Stimulated activated naive CD8-positive, alpha-beta T cell treated with anti-CD3 and anti-CD28 coated beads, Interleukin-15, amount 100 ng/mL, for 72 hours (primary cell): Measurements from ENCODE around the gene BCL11A.

Source experiments
- ATAC-seq: fragments of 150-1000 bp; cut with Tn5 transposase; 2 replicates; pipeline ENCODE4 v1.10.0; 2021; ENCODE audit warnings: mild to moderate bottlenecking, moderate library complexity
- DNase-seq, 2 donors: peaks; one replicate each; pipeline ENCODE4 v3.0.0; 2021 to 2022
- H3K27ac Mint-ChIP-seq, 2 donors: one replicate each; pipeline ENCODE4 v1.8.0; 2022; ENCODE audit warnings: mild to moderate bottlenecking in 2 of 2, mixed read lengths in 2 of 2, moderate library complexity in 2 of 2
- H3K27me3 Mint-ChIP-seq: one replicate; pipeline ENCODE4 v1.8.0; 2022; ENCODE audit warnings: mixed read lengths
- H3K4me1 Mint-ChIP-seq: one replicate; pipeline ENCODE4 v1.8.0; 2022; ENCODE audit warnings: mild to moderate bottlenecking, mixed read lengths
- H3K4me3 Mint-ChIP-seq, 2 donors: one replicate each; pipeline ENCODE4 v1.8.0; 2022; ENCODE audit warnings: mild to moderate bottlenecking in 2 of 2, mixed read lengths in 2 of 2, moderate library complexity in 1 of 2
- H3K9me3 Mint-ChIP-seq, 2 donors: one replicate each; pipeline ENCODE4 v1.8.0; 2022; ENCODE audit warnings: mixed read lengths in 2 of 2

BCL11A gene

DNA sequence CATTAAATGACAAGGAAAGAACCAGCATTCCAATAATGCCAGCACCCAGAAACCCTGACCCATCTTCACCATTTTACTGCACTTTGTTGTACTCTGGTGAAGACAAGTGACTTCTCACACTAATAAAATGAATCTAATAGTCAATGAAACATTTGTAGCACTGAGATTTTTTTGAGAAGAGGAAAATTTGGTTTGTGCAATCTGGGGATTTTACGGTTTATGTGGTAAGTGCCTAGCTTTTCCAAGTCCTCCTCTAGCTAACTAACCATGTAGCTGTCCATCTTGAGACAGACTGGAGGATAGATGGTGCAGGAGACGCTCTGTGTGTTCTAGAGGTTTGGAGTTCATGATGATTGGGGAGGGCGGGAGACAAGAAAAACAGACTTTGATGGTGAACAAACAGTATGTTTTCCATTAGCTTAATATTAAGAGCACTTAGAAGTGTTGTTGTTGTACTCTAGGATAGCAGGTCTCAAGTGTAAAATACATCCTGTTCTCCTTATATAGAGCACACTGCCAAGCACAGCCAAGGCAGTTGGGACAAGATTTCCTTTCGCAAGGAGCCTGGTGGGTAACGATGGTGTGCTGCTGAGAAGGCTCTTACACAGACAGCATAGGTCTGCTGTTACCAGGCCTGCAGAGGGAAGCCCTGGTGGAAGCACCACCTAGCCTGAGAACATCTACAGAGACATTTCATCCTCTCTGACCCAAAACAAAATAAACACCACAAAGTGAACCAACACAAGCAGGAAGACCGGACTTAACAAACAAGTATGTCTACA lies 83.7 kb downstream of the BCL11A start:
- peaks cover 11% of the 10 kb centered on the region for H3K4me1 Mint-ChIP-seq
- DNase-seq (no peak), ATAC-seq (no peak)
- no peaks in the 10 kb centered on the region for H3K27me3 Mint-ChIP-seq
- no peak overlapping the region for H3K4me3 Mint-ChIP-seq
- peaks cover 0 to 18% of the 10 kb centered on the region in 2 donors for H3K9me3 Mint-ChIP-seq
- H3K27ac Mint-ChIP-seq, result no peak overlapping the region

DNA sequence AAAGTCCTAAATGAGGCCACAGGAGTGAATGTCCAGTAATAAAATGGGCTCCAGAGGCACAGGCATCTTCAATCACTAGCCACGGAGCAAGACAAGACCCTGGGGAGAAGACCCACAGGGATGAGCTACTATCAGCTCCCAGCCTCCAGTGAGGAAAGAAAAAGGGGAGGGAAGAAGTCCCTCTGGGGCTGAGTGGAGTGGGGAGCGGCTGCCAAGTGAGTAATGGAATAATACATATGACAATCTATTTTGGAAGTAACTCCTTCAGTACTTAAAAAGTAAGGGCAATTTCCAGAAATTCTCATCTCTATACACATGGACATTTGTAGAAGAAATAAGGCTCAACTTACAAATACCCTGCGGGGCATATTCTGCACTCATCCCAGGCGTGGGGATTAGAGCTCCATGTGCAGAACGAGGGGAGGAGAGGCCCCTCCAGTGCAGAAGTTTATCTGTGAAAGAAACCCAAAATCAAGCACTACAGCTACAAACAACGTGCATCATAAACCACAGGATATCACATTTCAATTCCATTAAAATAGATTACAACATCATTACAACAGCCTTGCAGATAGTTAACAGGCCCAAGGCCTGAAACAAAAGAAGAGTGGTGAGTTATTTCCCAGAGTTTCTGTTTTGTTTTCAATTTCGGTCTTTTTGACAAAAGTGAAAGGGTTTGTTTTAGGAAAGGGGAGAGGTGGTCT lies 84.9 kb downstream of the BCL11A start:
- DNase-seq, result no peak
- ATAC-seq, result no peak
- peaks cover 11% of the 10 kb centered on the region for H3K4me1 Mint-ChIP-seq
- peaks cover 0 to 18% of the 10 kb centered on the region in 2 donors for H3K9me3 Mint-ChIP-seq
- no peak overlapping the region for H3K4me3 Mint-ChIP-seq
- H3K27ac Mint-ChIP-seq, result no peak overlapping the region
- H3K27me3 Mint-ChIP-seq, result no peaks in the 10 kb centered on the region

DNA sequence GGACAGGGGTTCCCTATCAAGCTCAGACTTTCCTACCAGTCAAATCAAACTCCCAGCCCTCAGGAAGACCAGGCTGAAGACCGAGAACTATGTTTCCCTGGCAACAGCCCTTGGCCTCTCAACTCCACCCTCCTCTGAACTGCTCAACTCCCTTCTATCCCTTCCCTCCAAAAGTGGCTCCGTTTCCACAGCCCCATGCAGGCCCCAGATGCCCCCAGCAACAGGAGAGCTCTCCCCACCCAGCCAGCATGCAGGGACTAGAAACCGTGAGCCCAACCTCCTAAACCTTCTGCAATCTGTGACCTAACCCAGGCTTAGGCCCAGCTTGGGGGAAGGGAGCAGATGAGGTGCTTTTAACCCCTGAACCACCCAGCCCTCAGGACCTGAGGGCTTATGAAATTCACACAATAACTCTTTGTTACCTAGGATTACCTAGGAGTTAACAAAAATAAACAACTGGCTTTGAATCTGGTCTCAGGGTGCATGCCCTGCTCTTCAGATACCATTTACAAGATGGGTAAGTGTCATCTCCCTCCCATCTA lies 87.2 kb downstream of the BCL11A start:
- DNase-seq, result no peak

DNA sequence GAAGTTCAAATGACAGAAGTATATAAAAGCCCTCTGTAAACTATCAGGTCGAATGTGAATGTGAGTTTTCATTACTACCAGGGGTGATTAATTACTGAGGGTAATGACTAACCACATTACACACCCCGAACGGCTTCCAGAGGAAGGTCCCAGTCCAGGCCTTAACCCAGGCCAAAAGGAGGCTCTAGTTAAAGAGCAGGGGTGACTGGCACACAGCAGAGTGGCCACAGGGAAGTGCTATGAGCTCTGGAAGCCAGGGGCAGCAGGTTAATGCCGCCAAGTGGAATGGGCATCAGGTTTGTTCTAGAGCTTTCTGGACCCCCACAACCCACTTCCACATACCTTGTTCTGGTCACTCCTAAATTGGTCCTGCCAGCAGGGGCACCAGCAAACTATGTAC lies 87.7 kb downstream of the BCL11A start:
- Mint-ChIP-seq H3K27ac (no peak overlapping the region), H3K27me3 (no peaks in the 10 kb centered on the region), H3K9me3 (peaks cover 0 to 18% of the 10 kb centered on the region in 2 donors), H3K4me1 (peaks cover 11% of the 10 kb centered on the region), H3K4me3 (no peak overlapping the region)
- ATAC-seq (peak; percentile 43), DNase-seq (no peak)

More for the DNA sequence above, 87.2 kb downstream of the BCL11A start:
- H3K27ac Mint-ChIP-seq, result no peak overlapping the region
- no peaks in the 10 kb centered on the region for H3K27me3 Mint-ChIP-seq
- no peak overlapping the region for H3K4me3 Mint-ChIP-seq
- no peak for ATAC-seq
- H3K4me1 Mint-ChIP-seq, result peaks cover 11% of the 10 kb centered on the region
- peaks cover 0 to 18% of the 10 kb centered on the region in 2 donors for H3K9me3 Mint-ChIP-seq

DNA sequence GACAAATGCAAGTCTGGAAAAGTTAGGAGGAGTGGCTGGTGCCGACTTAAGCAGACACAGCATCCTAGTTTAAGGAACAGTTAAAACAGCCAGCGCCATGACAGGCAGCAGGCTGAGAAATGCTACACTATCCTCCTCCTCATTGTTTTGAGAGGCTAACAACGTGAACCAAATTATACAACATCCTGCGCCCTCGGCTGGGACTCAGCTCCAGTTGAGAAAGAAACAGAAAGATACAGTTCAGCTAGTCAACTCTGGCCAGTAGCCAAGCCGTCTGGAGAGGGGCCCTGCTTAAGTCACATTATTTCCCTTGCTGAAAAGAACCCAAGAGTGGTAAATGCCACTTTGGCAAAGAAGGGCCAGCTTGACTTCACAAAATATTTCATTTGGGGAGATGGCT lies 90.2 kb downstream of the BCL11A start:
- Mint-ChIP-seq H3K4me3 (no peak overlapping the region), H3K9me3 (peaks cover 0 to 9% of the 10 kb centered on the region in 2 donors), H3K27me3 (no peaks in the 10 kb centered on the region), H3K4me1 (peaks cover 2% of the 10 kb centered on the region), H3K27ac (no peak overlapping the region)
- DNase-seq (no peak), ATAC-seq (no peak)

DNA sequence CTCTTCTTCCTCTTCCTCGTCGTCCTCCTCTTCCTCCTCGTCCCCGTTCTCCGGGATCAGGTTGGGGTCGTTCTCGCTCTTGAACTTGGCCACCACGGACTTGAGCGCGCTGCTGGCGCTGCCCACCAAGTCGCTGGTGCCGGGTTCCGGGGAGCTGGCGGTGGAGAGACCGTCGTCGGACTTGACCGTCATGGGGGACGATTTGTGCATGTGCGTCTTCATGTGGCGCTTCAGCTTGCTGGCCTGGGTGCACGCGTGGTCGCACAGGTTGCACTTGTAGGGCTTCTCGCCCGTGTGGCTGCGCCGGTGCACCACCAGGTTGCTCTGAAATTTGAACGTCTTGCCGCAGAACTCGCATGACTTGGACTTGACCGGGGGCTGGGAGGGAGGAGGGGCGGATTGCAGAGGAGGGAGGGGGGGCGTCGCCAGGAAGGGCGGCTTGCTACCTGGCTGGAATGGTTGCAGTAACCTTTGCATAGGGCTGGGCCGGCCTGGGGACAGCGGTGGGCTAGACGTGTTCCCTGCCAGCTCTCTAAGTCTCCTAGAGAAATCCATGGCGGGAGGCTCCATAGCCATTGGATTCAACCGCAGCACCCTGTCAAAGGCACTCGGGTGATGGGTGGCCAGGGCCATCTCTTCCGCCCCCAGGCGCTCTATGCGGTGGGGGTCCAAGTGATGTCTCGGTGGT lies 91.9 kb downstream of the BCL11A start:
- Mint-ChIP-seq H3K4me1 (no peaks in the 10 kb centered on the region), H3K27ac (no peak overlapping the region), H3K9me3 (peaks cover 0 to 6% of the 10 kb centered on the region in 2 donors), H3K27me3 (no peaks in the 10 kb centered on the region), H3K4me3 (no peak overlapping the region)
- ATAC-seq, result peak; percentile 45
- no peak for DNase-seq

DNA sequence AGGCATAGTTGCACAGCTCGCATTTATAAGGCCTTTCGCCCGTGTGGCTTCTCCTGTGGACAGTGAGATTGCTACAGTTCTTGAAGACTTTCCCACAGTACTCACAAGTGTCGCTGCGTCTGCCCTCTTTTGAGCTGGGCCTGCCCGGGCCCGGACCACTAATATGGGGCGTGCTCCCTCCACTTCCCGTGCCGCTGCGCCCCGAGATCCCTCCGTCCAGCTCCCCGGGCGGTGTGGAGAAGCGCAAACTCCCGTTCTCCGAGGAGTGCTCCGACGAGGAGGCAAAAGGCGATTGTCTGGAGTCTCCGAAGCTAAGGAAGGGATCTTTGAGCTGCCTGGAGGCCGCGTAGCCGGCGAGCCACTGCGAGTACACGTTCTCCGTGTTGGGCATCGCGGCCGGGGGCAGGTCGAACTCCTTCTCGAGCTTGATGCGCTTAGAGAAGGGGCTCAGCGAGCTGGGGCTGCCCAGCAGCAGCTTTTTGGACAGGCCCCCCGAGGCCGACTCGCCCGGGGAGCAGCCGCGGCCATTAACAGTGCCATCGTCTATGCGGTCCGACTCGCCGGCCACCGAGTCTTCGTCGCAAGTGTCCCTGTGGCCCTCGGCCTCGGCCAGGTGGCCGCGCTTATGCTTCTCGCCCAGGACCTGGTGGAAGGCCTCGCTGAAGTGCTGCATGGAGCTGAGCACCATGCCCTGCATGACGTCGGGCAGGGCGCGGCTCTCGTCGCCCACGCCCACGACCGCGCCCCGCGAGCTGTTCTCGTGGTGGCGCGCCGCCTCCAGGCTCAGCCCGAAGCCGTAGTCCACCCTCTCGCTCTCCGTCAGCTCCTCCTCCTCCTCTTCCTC lies 92.7 kb downstream of the BCL11A start:
- no peak for ATAC-seq
- H3K4me3 Mint-ChIP-seq, result no peak overlapping the region
- peaks cover 5% of the 10 kb centered on the region for H3K27me3 Mint-ChIP-seq
- H3K27ac Mint-ChIP-seq, result no peak overlapping the region
- no peak for DNase-seq
- H3K4me1 Mint-ChIP-seq, result no peaks in the 10 kb centered on the region
- no peaks in the 10 kb centered on the region for H3K9me3 Mint-ChIP-seq

DNA sequence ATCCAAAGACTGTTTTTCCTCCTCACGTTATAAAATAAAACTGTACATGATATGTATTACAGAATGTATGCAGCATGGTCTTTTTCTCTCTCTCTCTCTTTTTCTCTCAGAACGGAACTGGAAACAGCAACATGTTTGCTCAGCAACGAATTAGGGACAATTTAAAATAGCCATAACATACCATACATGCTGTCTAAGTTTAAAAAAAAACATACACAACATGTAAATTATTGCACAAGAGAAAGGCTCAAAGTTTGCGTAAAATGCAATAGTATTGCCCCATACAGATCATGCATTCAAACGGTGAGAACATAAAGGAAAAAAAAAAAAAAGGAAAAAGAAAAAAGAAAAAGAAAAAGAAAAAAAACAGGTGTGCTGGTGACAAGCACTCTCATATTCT lies 93.6 kb downstream of the BCL11A start:
- Mint-ChIP-seq H3K9me3 (no peaks in the 10 kb centered on the region), H3K27me3 (peaks cover 7% of the 10 kb centered on the region), H3K4me1 (no peaks in the 10 kb centered on the region), H3K27ac (peak overlapping the region in 1 of 2 donors; percentile 77), H3K4me3 (no peak overlapping the region)
- ATAC-seq (no peak), DNase-seq (no peak)

DNA sequence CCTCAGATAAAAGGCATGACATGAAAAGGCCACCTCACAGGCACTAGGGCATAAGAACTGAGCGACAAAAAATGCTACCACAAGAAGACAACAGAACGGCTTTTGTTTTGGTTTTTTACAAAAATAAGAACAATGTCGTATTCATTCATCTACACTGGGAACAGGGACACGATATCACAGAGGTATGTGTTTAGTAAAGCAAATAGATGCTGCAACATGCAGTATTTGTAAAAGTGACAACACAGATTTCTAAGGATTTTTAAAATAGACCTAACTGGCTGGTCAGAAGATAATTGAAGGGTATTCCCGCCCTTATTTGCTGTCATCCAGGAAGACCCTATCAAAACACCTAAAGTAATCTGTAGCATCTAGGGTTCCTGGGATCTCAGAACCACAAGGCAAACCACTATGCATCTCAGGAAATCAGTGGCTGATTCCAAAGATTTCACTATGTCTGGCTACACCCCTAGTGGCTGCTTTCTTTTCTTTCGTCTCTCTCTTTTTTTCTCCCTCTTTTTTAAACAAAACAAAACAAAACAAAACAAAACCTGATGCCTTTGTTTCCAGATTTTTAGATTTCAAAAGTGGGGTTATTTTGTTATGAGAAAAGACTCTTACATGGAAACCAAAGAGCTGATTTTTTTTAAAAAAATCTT lies 97.2 kb downstream of the BCL11A start:
- DNase-seq (no peak), ATAC-seq (no peak)
- Mint-ChIP-seq H3K4me1 (no peaks in the 10 kb centered on the region), H3K9me3 (no peaks in the 10 kb centered on the region), H3K27me3 (peaks cover 7% of the 10 kb centered on the region), H3K4me3 (no peak overlapping the region), H3K27ac (no peak overlapping the region)

DNA sequence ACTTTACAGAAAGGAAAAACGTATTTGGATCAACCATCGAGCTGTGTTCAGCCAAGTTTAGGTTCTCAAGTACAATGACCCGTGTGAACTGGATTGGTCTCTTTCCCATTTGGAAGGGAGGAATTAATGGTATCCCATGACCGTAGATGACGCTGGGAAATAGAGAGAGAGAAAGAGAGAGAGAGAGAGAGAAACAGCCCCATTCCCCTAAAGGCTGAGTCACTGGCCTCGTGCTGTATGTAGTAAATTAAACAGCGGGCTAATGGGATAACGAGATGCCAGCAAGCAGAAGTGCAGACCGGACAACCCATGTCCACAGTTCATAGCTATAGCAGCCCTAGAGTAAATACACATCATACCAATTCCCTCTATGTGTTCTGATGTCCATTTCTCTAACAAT lies 99.6 kb downstream of the BCL11A start:
- ATAC-seq (no peak), DNase-seq (no peak)
- no peak overlapping the region for H3K4me3 Mint-ChIP-seq
- H3K27ac Mint-ChIP-seq, result no peak overlapping the region
- H3K4me1 Mint-ChIP-seq, result no peaks in the 10 kb centered on the region
- H3K9me3 Mint-ChIP-seq, result no peaks in the 10 kb centered on the region
- peaks cover 7% of the 10 kb centered on the region for H3K27me3 Mint-ChIP-seq

DNA sequence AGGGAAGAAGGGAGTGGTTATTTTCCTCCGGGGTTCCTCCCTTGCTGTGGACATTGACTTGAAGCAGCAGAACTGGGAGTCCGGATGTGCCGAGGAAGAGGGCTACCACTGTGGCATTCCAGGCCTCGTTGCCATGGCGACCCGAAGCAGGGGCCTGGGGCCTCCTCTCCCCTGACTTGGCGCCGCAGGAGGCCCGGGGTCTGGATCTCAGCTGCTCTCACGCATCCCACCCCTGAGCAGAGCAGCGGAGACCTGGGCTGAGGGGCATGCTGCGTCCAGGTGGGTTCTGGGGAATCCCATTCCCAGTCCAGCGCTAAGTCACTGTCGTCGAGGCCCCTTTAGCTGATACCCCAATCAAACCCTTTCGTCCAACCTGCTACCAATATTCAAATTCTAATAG lies 100.2 kb downstream of the BCL11A start:
- no peak overlapping the region for H3K27ac Mint-ChIP-seq
- ATAC-seq, result no peak
- H3K4me3 Mint-ChIP-seq, result no peak overlapping the region
- DNase-seq, result no peak
- peaks cover 7% of the 10 kb centered on the region for H3K27me3 Mint-ChIP-seq
- H3K4me1 Mint-ChIP-seq, result no peaks in the 10 kb centered on the region
- H3K9me3 Mint-ChIP-seq, result no peaks in the 10 kb centered on the region

DNA sequence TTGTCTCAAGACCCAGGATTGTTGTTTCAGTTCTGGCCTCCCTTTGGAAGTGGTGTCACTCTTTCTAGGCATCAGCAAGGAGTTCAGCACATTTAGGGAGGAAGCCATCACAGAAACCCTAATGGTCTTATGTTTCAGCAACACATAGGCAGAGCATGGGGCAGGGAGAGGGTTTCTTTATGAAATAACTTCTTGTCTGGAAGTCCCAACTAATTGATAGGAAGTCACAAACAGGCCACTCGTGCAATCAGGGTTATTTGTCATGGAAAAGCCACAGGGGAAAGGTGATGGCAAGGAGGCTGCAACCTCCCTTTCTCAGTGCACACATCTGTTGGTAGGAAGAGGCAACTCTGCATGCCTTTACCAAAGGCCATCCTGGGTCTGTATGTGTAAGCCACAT lies 103.0 kb downstream of the BCL11A start:
- Mint-ChIP-seq H3K4me1 (peaks cover 9% of the 10 kb centered on the region), H3K4me3 (no peak overlapping the region), H3K27me3 (no peaks in the 10 kb centered on the region), H3K9me3 (no peaks in the 10 kb centered on the region), H3K27ac (no peak overlapping the region)
- no peak for DNase-seq
- peak; percentile 20 for ATAC-seq

DNA sequence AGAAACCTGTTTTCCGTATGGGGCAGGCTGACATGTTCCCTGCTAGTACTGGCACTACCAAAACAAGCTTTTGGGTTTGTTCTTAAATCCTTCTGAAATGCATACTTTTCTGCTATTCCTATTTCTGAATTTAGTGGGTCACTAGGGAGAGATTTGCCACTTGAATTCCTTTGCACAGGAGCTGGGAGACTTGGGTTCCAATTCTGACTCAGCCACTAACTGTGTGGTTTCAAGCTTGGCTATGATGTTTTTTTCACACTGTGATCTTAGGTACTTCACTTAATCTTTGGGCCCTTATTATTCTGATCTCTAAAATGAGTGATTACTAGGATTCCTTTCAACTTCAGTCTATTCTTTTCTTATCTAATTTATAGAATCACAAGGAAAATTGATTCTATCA lies 105.5 kb downstream of the BCL11A start:
- no peak for DNase-seq
- H3K4me3 Mint-ChIP-seq, result no peak overlapping the region
- H3K27me3 Mint-ChIP-seq, result no peaks in the 10 kb centered on the region
- H3K9me3 Mint-ChIP-seq, result no peaks in the 10 kb centered on the region
- peaks cover 9% of the 10 kb centered on the region for H3K4me1 Mint-ChIP-seq
- ATAC-seq, result no peak
- H3K27ac Mint-ChIP-seq, result peak overlapping the region in 1 of 2 donors; percentile 52

DNA sequence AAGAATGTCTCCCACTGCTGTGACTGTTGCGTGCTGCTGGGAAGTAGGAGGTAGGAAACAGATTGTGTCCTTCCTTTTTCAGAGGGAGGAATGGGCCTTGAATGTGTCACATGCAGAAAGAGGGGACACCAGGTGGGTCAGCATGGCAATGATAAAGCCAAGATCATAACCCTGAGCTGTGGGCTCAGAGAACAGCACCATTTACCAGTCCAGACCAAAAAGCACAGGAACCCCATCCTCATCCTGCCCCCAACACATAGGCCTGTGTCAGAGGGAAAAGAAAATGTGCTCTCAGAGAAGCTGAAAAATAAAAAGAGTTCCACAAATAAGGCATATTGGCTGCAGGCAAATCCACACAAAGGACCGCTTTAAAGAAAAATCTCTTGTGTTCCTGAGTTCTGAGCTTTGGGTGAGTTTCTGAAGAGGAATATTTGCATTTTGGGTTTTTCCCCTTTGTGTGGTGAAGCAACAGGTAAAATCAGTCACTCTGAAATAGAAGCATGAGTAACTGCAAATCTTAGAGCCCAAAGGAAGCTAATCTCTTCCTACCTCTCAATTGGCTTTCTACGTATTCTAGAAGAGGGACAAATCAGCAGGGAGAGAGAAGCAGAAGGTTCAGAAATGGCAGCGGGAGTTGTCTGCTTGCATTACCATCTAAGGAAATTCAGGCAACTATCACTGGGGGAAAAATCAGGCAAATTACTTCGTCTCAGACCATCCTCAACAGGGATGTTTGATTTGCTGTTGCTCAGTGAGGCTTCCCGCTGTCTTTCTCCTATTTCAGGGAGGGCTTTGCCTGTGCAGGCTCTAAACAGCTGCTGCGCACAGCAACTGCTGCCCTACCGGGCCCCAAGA lies 106.8 kb downstream of the BCL11A start:
- H3K4me1 Mint-ChIP-seq, result peaks cover 9% of the 10 kb centered on the region
- no peak overlapping the region for H3K4me3 Mint-ChIP-seq
- DNase-seq, result no peak
- no peaks in the 10 kb centered on the region for H3K9me3 Mint-ChIP-seq
- H3K27me3 Mint-ChIP-seq, result no peaks in the 10 kb centered on the region
- peak overlapping the region; percentile 34 to 55 for H3K27ac Mint-ChIP-seq
- ATAC-seq, result peak; percentile 45
